GM12892 (cell line): ENCODE measurements around the gene C17orf75.
"Not testable (repeated sequence)": the region's sequence is repeated elsewhere in the genome, so short reads cannot be mapped to it uniquely, and the experiment has no call there.

Experiments used
- POLR2A ChIP-seq: IDR thresholded peaks from 2 replicates; pipeline ENCODE4 v1.6.1; 2011; ENCODE audit warnings: low read depth, low read length, control low read depth
- TAF1 ChIP-seq: IDR thresholded peaks from 2 replicates; pipeline ENCODE4 v1.6.1; 2011; ENCODE audit warnings: low read depth, mild to moderate bottlenecking, control low read depth, low read length, borderline replicate concordance

GRCh38 chr17:32352734-32353133, 10.8 kb upstream of the C17orf75 start:
- not testable (repeated sequence) for TF ChIP-seq POLR2A, TAF1
